ENCODE data around the gene PGM1.

- no peak for TF ChIP-seq CTCF (conservative IDR thresholded peaks at IDR 0.05; ENCODE audit: low read length)
- no peak for TF ChIP-seq EZH2phosphoT487 (IDR thresholded peaks at IDR 0.05; ENCODE audit: borderline replicate concordance)
Observed at GRCh38 chr1:63686696-63687095, 93.5 kb downstream of the PGM1 start.
